Keratinocyte (primary cell): ENCODE measurements around the gene COL25A1. TPM values are rescaled to one million over a fixed set of nuclear protein-coding genes. Genes with fewer than 3 reads are reported as not detected.

Experiments
- DNase-seq: peaks from one replicate; pipeline ENCODE4 v3.0.0-alpha.2; 2011; ENCODE audit warnings: low read depth, missing footprints, low spot score
- FAIRE-seq: peaks from 2 replicates; lab custom pipeline; 2011; peaks lifted over from hg19 to GRCh38; lab: Jason Lieb, UNC
- H2AFZ ChIP-seq: 2 replicates; pipeline ENCODE4 v1.6.0; 2012; ENCODE audit warnings: low read length, control low read depth, inconsistent platforms; ENCODE audit not compliant: control insufficient read depth
- H3K27ac ChIP-seq: 2 replicates; pipeline ENCODE4 v1.5.1; 2011; ENCODE audit warnings: low read length; ENCODE audit not compliant: control insufficient read depth, insufficient read depth
- H3K27me3 ChIP-seq: 3 replicates; pipeline ENCODE4 v1.6.0; 2011; ENCODE audit warnings: low read length; ENCODE audit not compliant: control insufficient read depth, insufficient read depth; ENCODE audit errors: extremely low read depth
- H3K36me3 ChIP-seq, 2 experiments: 2 replicates in 1 of 2; 3 replicates in 1 of 2; pipeline ENCODE4 v1.5.1; 2011; ENCODE audit warnings: low read length in 2 of 2, mild to moderate bottlenecking in 1 of 2; ENCODE audit not compliant: control insufficient read depth in 2 of 2, insufficient read depth in 2 of 2; ENCODE audit errors: extremely low read depth in 1 of 2
- H3K4me1 ChIP-seq: 3 replicates; pipeline ENCODE4 v1.5.1; 2011; ENCODE audit warnings: low read length; ENCODE audit not compliant: control insufficient read depth, insufficient read depth; ENCODE audit errors: extremely low read depth
- H3K4me2 ChIP-seq: 3 replicates; pipeline ENCODE4 v1.6.0; 2011; ENCODE audit warnings: low read depth, low read length; ENCODE audit not compliant: control insufficient read depth, insufficient read depth; ENCODE audit errors: extremely low read depth
- H3K4me3 ChIP-seq, 3 experiments: fragments of 200-600 bp in 1 of 3; sonication (generic) in 1 of 3; 2 replicates in 2 of 3; 3 replicates in 1 of 3; pipeline ENCODE4 v1.5.1; 2011 to 2016; ENCODE audit warnings: low read length in 3 of 3, mild to moderate bottlenecking in 3 of 3, control low read depth in 2 of 3, inconsistent platforms in 1 of 3, low read depth in 1 of 3, mixed read lengths in 1 of 3, mixed run types in 1 of 3, moderate library complexity in 1 of 3; ENCODE audit not compliant: control insufficient read depth in 2 of 3, insufficient read depth in 2 of 3; ENCODE audit errors: extremely low read depth in 1 of 3
- H3K79me2 ChIP-seq: 2 replicates; pipeline ENCODE4 v1.6.0; 2012; ENCODE audit warnings: low read length; ENCODE audit not compliant: control insufficient read depth, insufficient read depth
- H3K9ac ChIP-seq: 3 replicates; pipeline ENCODE4 v1.6.0; 2011; ENCODE audit warnings: low read length; ENCODE audit not compliant: control insufficient read depth, insufficient read depth; ENCODE audit errors: extremely low read depth
- H3K9me1 ChIP-seq: 3 replicates; pipeline ENCODE4 v1.6.0; 2011; ENCODE audit warnings: low read length; ENCODE audit not compliant: control insufficient read depth, insufficient read depth; ENCODE audit errors: extremely low read depth
- H3K9me3 ChIP-seq: 2 replicates; pipeline ENCODE4 v1.5.1; 2012; ENCODE audit warnings: low read depth, low read length; ENCODE audit not compliant: control insufficient read depth
- H4K20me1 ChIP-seq: 3 replicates; pipeline ENCODE4 v1.6.0; 2011; ENCODE audit warnings: low read length; ENCODE audit not compliant: control insufficient read depth, insufficient read depth; ENCODE audit errors: extremely low read depth
- CTCF ChIP-seq, 3 experiments: IDR thresholded peaks in 1 of 3; conservative IDR thresholded peaks in 1 of 3; optimal IDR thresholded peaks in 1 of 3; 2 replicates in 2 of 3; 3 replicates in 1 of 3; pipeline versions ENCODE3 to v1.5.1; 2011; ENCODE audit warnings: low read length in 3 of 3, mild to moderate bottlenecking in 3 of 3, moderate library complexity in 2 of 3, control low read depth in 1 of 3, inconsistent platforms in 1 of 3; ENCODE audit not compliant: insufficient read depth in 2 of 3; ENCODE audit errors: extremely low read depth in 1 of 3
- EZH2 ChIP-seq: IDR thresholded peaks from one replicate; pipeline ENCODE4 v1.6.1; 2012; ENCODE audit warnings: inconsistent platforms, mild to moderate bottlenecking, low read length, moderate library complexity
- dilution Hi-C: fragments of 300-500 bp; cut with MboI; formaldehyde crosslinking; loops from one replicate; pipeline ENCODE4 v1.7.0; 2020; ENCODE audit warnings: low sequenced_read_pairs; ENCODE audit not compliant: extremely low pct_ligation_motif_present
- polyA plus RNA-seq, 5 experiments: library from polyadenylated mRNA; depleted of rRNA in 3 of 5; stranded (reverse) in 3 of 5; stranded (forward) in 1 of 5; unstranded in 1 of 5; fragments of >200 nt; gene quantifications; 1 replicate in 1 of 5; 2 replicates in 3 of 5; 3 replicates in 1 of 5; pipeline versions ENCODE4 v1.2.1 to v1.2.3, GENCODE V29; 2011 to 2012; ENCODE audit warnings: missing spikeins in 2 of 5, low read depth in 1 of 5, low replicate concordance in 1 of 5

The COL25A1 gene
- polyA plus RNA-seq, 1 donor (not counting 4 experiments of a cell fraction or from before 2014, with no cell fraction given): not detected

GRCh38 chr4:109026588-109026987, 275.9 kb downstream of the COL25A1 start:
- H3K4me1 ChIP-seq: no peaks in the 10 kb centered on the region
- H4K20me1 ChIP-seq: no peaks in the 10 kb centered on the region
- dilution Hi-C loops: no loop called here
- no peak overlapping the region for H3K27ac ChIP-seq
- H3K9me3 ChIP-seq: no peaks in the 10 kb centered on the region
- H3K27me3 ChIP-seq: no peaks in the 10 kb centered on the region
- no peaks in the 10 kb centered on the region for H3K36me3 ChIP-seq
- no peaks in the 10 kb centered on the region for H3K9me1 ChIP-seq
- H3K4me2 ChIP-seq: no peak overlapping the region
- no peak for DNase-seq
- FAIRE-seq: no peak
- no peak overlapping the region for H3K4me3 ChIP-seq
- no peak overlapping the region for H2AFZ ChIP-seq
- no peak overlapping the region for H3K9ac ChIP-seq
- no peaks in the 10 kb centered on the region for H3K79me2 ChIP-seq
- TF ChIP-seq CTCF (optimal IDR thresholded peaks at IDR 0.05 in 1 of 3, IDR thresholded peaks at IDR 0.05 in 1 of 3, conservative IDR thresholded peaks at IDR 0.05 in 1 of 3; ENCODE audit: extremely low read depth in 1 of 3, insufficient read depth in 2 of 3, low read length in 3 of 3): no peak
- TF ChIP-seq EZH2: no peak

- TF ChIP-seq EZH2 (no peak), CTCF (optimal IDR thresholded peaks at IDR 0.05 in 1 of 3, IDR thresholded peaks at IDR 0.05 in 1 of 3, conservative IDR thresholded peaks at IDR 0.05 in 1 of 3; ENCODE audit: extremely low read depth in 1 of 3, insufficient read depth in 2 of 3, low read length in 3 of 3) (no peak)
- no peak overlapping the region for H3K4me2 ChIP-seq
- no peak for DNase-seq
- FAIRE-seq: no peak
- no peak overlapping the region for H3K9ac ChIP-seq
- no peaks in the 10 kb centered on the region for H3K4me1 ChIP-seq
- no peaks in the 10 kb centered on the region for H3K9me1 ChIP-seq
- H3K36me3 ChIP-seq: no peaks in the 10 kb centered on the region
- H3K27ac ChIP-seq: no peak overlapping the region
- no peak overlapping the region for H3K4me3 ChIP-seq
- H3K9me3 ChIP-seq: no peaks in the 10 kb centered on the region
- dilution Hi-C loops: no loop called here
- no peak overlapping the region for H2AFZ ChIP-seq
- no peaks in the 10 kb centered on the region for H4K20me1 ChIP-seq
- H3K27me3 ChIP-seq: no peaks in the 10 kb centered on the region
- no peaks in the 10 kb centered on the region for H3K79me2 ChIP-seq
These were observed 276.9 kb downstream of the COL25A1 start for GRCh38 chr4:109025471-109026076.
